HUDEP-2 (cell line): ENCODE results near the gene PDE4A.

Source experiments
- DNase-seq, 76 experiments: peaks; one replicate each; lab custom pipeline; 2025; ENCODE audit not compliant: unreplicated experiment in 76 of 76; lab: John Stamatoyannopoulos, UW

The PDE4A gene

DNA sequence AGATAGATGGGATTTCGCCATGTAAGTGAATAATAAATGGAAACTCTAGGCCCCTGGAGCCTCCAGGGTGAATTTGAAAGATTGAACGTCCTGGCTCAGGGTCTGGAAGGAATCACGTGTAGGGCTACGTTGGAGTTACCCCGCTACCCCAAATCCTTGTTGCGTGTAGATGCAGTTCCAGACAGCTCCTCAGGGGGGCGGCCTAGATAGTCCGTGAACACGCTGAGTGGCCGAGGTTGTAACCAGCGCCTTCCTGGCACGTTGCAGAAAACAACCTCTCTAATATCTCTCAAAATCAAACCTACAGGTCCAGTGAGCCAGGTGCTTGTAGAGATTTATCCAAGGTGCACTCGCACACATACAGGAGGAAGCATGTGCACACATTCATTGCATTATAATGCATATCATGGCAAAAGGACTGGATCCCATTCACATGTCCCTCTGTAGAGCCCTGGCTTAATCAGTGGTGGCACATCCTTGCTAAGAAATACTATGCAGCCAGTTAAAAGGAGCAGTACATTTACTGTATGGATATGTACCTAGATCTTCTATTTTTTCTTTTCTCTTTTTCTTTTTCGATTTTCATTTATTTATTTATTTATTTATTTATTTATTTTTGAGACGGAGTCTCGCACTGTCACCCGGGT is 85.4 kb downstream of the PDE4A start:
- DNase-seq, result peak in 70 of 76 experiments; percentile 33 to 90 (median 72)

DNA sequence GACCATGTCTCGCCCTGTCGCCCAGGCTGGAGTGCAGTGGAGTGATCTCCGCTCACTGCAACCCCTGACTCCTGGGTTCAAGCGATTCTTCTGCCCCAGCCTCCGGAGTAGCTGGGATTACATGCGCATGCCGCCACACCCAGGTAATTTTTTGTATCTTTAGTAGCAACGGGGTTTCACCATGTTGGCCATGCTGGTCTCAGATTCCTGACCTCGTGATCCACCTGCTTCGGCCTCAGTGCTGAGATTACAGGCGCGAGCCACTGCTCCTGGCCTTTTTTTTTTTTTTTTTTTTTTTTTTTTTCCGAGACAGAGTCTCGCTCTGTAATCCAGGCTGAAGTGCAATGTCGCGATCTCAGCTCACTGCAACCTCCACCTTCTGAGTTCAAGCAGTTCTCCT is 87.7 kb downstream of the PDE4A start:
- DNase-seq, result no peak

DNA sequence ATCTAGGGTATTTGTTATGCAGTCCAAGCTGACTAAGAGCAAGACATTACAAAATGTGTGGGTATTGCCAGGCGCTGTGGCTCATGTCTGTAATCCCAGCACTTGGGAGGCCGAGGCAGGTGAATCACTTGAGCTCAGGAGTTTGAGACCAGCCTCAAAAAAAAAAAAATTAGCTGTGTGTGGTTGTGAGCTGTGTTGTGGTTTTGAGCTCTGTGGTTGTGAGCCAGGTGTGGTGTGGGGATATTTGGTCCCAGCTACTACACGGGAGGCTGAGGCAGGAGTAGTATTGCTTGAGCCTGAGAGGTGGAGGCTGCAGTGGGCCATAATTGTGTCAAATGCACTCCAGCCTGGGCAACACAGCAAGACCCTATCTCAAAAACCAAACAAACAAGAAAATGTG is 88.4 kb downstream of the PDE4A start:
- no peak for DNase-seq

- DNase-seq, result peak in 26 of 76 experiments; percentile 10 to 51 (median 29)
Measured at GRCh38 chr19:10510301-10510802, 90.0 kb downstream of the PDE4A start.

DNA sequence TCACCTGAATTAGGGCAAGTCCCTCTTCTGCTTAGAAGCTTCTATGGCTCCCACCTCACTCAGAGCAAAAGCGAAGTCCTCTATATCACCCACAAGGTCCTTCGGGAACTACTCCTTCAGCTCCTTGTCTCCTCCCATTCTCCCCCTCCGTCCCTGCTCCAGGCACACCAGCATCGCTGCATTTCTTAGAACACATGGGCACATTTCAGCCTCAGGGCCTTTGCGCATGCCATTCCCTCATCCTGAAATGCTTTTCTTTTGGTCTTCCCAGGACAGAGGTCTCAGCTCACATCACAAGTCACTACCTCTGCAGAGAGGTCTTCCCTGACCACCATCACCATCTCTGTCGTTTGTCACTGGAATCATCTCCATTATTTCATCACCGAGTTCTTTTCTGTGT is 92.9 kb downstream of the PDE4A start:
- DNase-seq, result no peak

- peak in 1 of 76 experiments; percentile 12 for DNase-seq
Measured at GRCh38 chr19:10514211-10515145, 94.1 kb downstream of the PDE4A start.

DNA sequence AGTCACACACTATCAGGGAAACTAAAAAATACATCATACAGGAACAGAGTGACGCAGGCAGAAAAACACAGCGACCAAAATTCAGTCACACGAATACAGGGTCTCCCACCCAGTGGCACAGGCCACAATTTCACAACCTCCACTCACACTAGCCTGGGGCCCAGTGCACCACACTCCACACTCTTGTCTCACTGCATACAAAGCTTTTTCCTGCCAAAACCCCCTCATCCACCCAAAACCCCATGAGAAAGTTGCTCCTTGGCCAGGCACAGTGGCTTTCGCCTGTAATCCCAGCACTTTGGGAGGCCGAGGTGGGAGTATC is 95.7 kb downstream of the PDE4A start:
- no peak for DNase-seq

DNA sequence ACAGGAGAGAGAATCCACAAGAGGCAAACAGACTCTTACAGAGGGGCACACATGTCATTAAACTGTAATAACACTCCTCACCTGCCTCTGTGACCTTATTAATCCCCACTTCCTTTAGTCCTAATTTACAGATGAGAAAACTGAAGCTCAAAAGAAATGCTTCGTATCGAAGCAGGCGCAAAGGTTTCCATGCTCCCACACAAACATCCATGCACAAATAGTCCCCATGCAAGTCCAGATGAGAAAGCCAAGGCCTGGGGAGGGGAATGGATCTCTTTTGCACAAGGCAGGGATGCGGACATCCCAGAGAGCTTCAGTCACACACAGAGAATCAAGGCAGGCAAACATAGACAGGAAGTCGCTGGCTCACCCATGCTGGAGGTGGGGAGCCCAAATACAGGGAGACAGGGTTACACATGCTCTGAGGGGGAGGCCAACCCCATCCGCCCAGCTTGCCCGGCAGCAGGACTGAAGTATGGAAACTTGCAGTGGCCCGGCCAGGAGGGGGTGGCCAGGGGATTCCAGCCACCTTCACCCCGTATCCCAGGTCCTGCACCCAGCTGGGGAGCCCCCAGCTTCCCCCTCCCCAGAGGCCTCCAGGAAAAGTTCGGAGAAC is 96.4 kb downstream of the PDE4A start:
- DNase-seq, result no peak

GRCh38 chr19:10517361-10517759 is 97.0 kb downstream of the PDE4A start, which contains the start of gene S1PR5:
Gene S1PR5, minus strand, starts transcription at chr19:10517447. Its CDS starts 2,436 bp downstream, at chr19:10515011.
- DNase-seq, result no peak

DNA sequence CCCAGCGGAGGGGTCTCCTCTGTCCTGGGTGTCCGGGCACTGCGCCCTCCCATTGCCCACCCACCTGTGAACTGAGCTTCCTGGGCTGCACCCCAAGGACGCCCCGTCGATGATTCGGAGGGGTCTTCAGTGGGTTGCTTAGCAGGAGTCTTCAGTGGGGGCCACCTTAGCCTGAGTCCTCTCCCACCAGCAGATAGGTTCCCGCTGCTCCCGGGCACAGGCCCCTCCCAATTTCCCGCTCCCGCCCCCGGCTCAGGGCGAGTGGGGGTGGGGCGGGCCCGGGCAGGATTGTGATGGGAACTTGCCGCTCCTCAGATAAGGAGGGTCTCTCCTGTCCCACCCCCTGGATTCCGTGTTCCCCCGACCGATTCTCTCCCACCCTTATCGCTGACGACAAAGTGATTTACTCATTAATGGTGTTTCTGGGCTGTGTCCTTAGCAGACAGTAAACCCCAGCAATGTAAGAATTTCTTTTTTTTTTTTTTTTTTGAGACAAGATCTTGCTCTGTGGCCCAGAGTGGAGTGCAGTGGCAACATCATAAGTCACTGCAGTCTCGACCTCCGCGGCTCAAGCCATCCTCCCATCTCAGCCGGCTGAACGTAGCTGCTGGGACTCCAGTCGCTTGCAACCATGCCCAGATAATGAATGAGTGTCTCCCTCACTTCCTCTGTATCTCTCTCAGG is 97.6 kb downstream of the PDE4A start:
- peak in 13 of 76 experiments; percentile 7 to 34 (median 24) for DNase-seq

- DNase-seq, result no peak
Measured at GRCh38 chr19:10518444-10519361, 98.4 kb downstream of the PDE4A start.
